WTC11 (cell line): ENCODE data around the gene GSTO2. TPM values are rescaled to one million over a fixed set of nuclear protein-coding genes. Genes with fewer than 3 reads are reported as not detected.

Experiments used
- ATAC-seq: fragments of 200-7000 bp; cut with Tn5 transposase; 2 replicates; pipeline ENCODE4 v1.10.0; 2021; ENCODE audit warnings: mild to moderate bottlenecking, moderate library complexity
- CTCF ChIA-PET: fragments of 300-600 bp; sonication (Branson Sonifier 250); formaldehyde crosslinking; loops from one replicate; lab custom pipeline; 2021; ENCODE audit warnings: antibody characterized with exemption; lab: Charles Lee
- POLR2A ChIA-PET: fragments of 350-600 bp; sonication (Branson Sonifier 250); formaldehyde crosslinking; loops from one replicate; lab custom pipeline; 2021; ENCODE audit warnings: antibody characterized with exemption; lab: Charles Lee
- DNase-seq: peaks from one replicate; pipeline ENCODE4 v3.0.0; 2021; ENCODE audit warnings: low spot score
- H3K27ac Mint-ChIP-seq: 2 replicates; pipeline ENCODE4 v1.8.0; 2021; ENCODE audit warnings: mixed read lengths
- H3K27me3 Mint-ChIP-seq: 2 replicates; pipeline ENCODE4 v1.8.0; 2021; ENCODE audit warnings: low read depth, mild to moderate bottlenecking, moderate library complexity, mixed read lengths
- H3K36me3 Mint-ChIP-seq: 2 replicates; pipeline ENCODE4 v1.8.0; 2021; ENCODE audit warnings: mixed read lengths
- H3K4me1 Mint-ChIP-seq: 2 replicates; pipeline ENCODE4 v1.8.0; 2022; ENCODE audit warnings: mixed read lengths
- H3K4me3 Mint-ChIP-seq: 2 replicates; pipeline ENCODE4 v1.8.0; 2021; ENCODE audit warnings: mild to moderate bottlenecking, moderate library complexity, mixed read lengths
- H3K9me3 Mint-ChIP-seq: 2 replicates; pipeline ENCODE4 v1.8.0; 2021; ENCODE audit warnings: mixed read lengths
- ATF1 ChIP-seq: sonication (generic); formaldehyde crosslinking; IDR thresholded peaks from 2 replicates; pipeline ENCODE4 v1.8.1; 2023; ENCODE audit warnings: mild to moderate bottlenecking, moderate library complexity, missing genetic modification reagents
- CBFB ChIP-seq: sonication (generic); formaldehyde crosslinking; IDR thresholded peaks from 2 replicates; pipeline ENCODE4 v1.8.1; 2022; ENCODE audit warnings: mild to moderate bottlenecking, low read depth, missing genetic modification reagents
- CDX4 ChIP-seq: fragments of 250-450 bp; sonication (Bioruptor Pico); IDR thresholded peaks from 2 replicates; pipeline ENCODE4 v1.9.0; 2021; ENCODE audit warnings: moderate library complexity, mild to moderate bottlenecking, inconsistent platforms, borderline replicate concordance
- CREB1 ChIP-seq: sonication (generic); formaldehyde crosslinking; IDR thresholded peaks from 2 replicates; pipeline ENCODE4 v1.8.0; 2023; ENCODE audit warnings: mild to moderate bottlenecking, missing genetic modification reagents
- FOXP1 ChIP-seq: sonication (generic); formaldehyde crosslinking; IDR thresholded peaks from 2 replicates; pipeline ENCODE4 v1.8.0; 2022; ENCODE audit warnings: missing genetic modification reagents, mild to moderate bottlenecking, moderate library complexity, borderline replicate concordance
- GRHL2 ChIP-seq: fragments of 250-450 bp; sonication (Bioruptor Pico); IDR thresholded peaks from 2 replicates; pipeline ENCODE4 v1.8.0; 2022; ENCODE audit warnings: mild to moderate bottlenecking, moderate library complexity; ENCODE audit not compliant: insufficient replicate concordance, severe bottlenecking
- HMGA2 ChIP-seq: fragments of 250-450 bp; sonication (Bioruptor Pico); IDR thresholded peaks from 2 replicates; pipeline ENCODE4 v1.4.0; 2021; ENCODE audit warnings: mild to moderate bottlenecking, moderate library complexity
- HMGXB4 ChIP-seq: sonication (generic); formaldehyde crosslinking; IDR thresholded peaks from 2 replicates; pipeline ENCODE4 v1.8.1; 2023; ENCODE audit warnings: mild to moderate bottlenecking, moderate library complexity, missing genetic modification reagents
- MAX ChIP-seq: sonication (generic); formaldehyde crosslinking; IDR thresholded peaks from 2 replicates; pipeline ENCODE4 v1.8.0; 2022; ENCODE audit warnings: mild to moderate bottlenecking, missing genetic modification reagents
- NFE2L1 ChIP-seq: sonication (generic); formaldehyde crosslinking; IDR thresholded peaks from 2 replicates; pipeline ENCODE4 v1.8.1; 2023; ENCODE audit warnings: missing genetic modification reagents
- PREB ChIP-seq: sonication (generic); formaldehyde crosslinking; IDR thresholded peaks from 2 replicates; pipeline ENCODE4 v1.8.1; 2022; ENCODE audit warnings: mild to moderate bottlenecking, missing genetic modification reagents, moderate library complexity, borderline replicate concordance
- SMAD3 ChIP-seq: sonication (generic); formaldehyde crosslinking; IDR thresholded peaks from 2 replicates; pipeline ENCODE4 v1.8.0; 2022; ENCODE audit warnings: missing genetic modification reagents, mild to moderate bottlenecking, borderline replicate concordance
- SOX15 ChIP-seq: fragments of 250-450 bp; sonication (Bioruptor Pico); IDR thresholded peaks from 2 replicates; pipeline ENCODE4 v1.9.0; 2021; ENCODE audit warnings: mild to moderate bottlenecking
- SP1 ChIP-seq: sonication (generic); formaldehyde crosslinking; conservative IDR thresholded peaks from 2 replicates; pipeline ENCODE4 v1.8.1; 2022; ENCODE audit warnings: missing genetic modification reagents
- STAT6 ChIP-seq: sonication (generic); formaldehyde crosslinking; conservative IDR thresholded peaks from 2 replicates; pipeline ENCODE4 v1.8.1; 2023; ENCODE audit warnings: mild to moderate bottlenecking, low read depth, missing genetic modification reagents, moderate library complexity
- TCF7 ChIP-seq: sonication (generic); formaldehyde crosslinking; IDR thresholded peaks from 2 replicates; pipeline ENCODE4 v1.8.0; 2022; ENCODE audit warnings: mild to moderate bottlenecking, low read depth, missing genetic modification reagents, moderate library complexity
- ZBTB43 ChIP-seq: sonication (generic); formaldehyde crosslinking; IDR thresholded peaks from 2 replicates; pipeline ENCODE4 v1.8.1; 2023; ENCODE audit warnings: mild to moderate bottlenecking, missing genetic modification reagents
- ZMAT4 ChIP-seq: fragments of 250-450 bp; sonication (Bioruptor Pico); IDR thresholded peaks from 2 replicates; pipeline ENCODE4 v1.9.0; 2021; ENCODE audit warnings: mild to moderate bottlenecking
- ZNF219 ChIP-seq: sonication (generic); formaldehyde crosslinking; IDR thresholded peaks from 2 replicates; pipeline ENCODE4 v1.8.0; 2023; ENCODE audit warnings: missing genetic modification reagents, mild to moderate bottlenecking, borderline replicate concordance
- ZNF263 ChIP-seq: sonication (generic); formaldehyde crosslinking; IDR thresholded peaks from 2 replicates; pipeline ENCODE4 v1.8.1; 2022; ENCODE audit warnings: low read depth, mild to moderate bottlenecking, moderate library complexity, missing genetic modification reagents
- ZNF396 ChIP-seq: fragments of 250-450 bp; sonication (Bioruptor Pico); IDR thresholded peaks from 2 replicates; pipeline ENCODE4 v1.8.0; 2021; ENCODE audit warnings: mild to moderate bottlenecking, moderate library complexity, borderline replicate concordance
- ZSCAN18 ChIP-seq: fragments of 250-450 bp; sonication (Bioruptor Pico); IDR thresholded peaks from 2 replicates; pipeline ENCODE4 v2.1.2; 2022; ENCODE audit warnings: mild to moderate bottlenecking, moderate library complexity
- total RNA-seq: library from RNA; stranded (reverse); gene quantifications from 3 replicates; pipeline ENCODE4 v1.2.3, GENCODE V29; 2021

The GSTO2 gene
- total RNA-seq, 1 experiment from 2014 or later, result 10.7 TPM

- TF ChIP-seq HMGA2 (CRISPR knock-in tag) (no peak), ZBTB43 (CRISPR knock-in tag) (no peak), STAT6 (CRISPR knock-in tag) (no peak), ZMAT4 (CRISPR knock-in tag) (no peak), ATF1 (CRISPR knock-in tag) (no peak), TCF7 (CRISPR knock-in tag) (no peak), ZNF219 (no peak), SOX15 (no peak), CBFB (CRISPR knock-in tag) (no peak), GRHL2 (no peak), ZNF396 (no peak)
Measured at GRCh38 chr10:104268405-104268712, 625 bp upstream of the GSTO2 start (continued).

GRCh38 chr10:104273286-104273685 lies 4.3 kb downstream of the GSTO2 start:
- peaks cover 3% of the 10 kb centered on the region; the same call in 1 of the 2 replicates for H3K36me3 Mint-ChIP-seq
- TF ChIP-seq HMGXB4 (CRISPR knock-in tag), result no peak
- no peak for TF ChIP-seq MAX (CRISPR knock-in tag)
- H3K27me3 Mint-ChIP-seq, result peaks cover 12% of the 10 kb centered on the region
- no peaks in the 10 kb centered on the region for H3K9me3 Mint-ChIP-seq
- H3K4me1 Mint-ChIP-seq, result peaks cover 13% of the 10 kb centered on the region
- no peak overlapping the region for H3K4me3 Mint-ChIP-seq
- no peak for DNase-seq
- POLR2A ChIA-PET, result no interaction called here
- no peak overlapping the region for H3K27ac Mint-ChIP-seq
- CTCF ChIA-PET, result interaction anchor here (1.0 to 8.8 kb wide), 12 partner anchors 10 to 386 kb away, joined by 3 to 126 read pairs (median 18); partner anchors contain the start of genes CFAP58 and GSTO1
- no peak for ATAC-seq

GRCh38 chr10:104273899-104274575 lies 5.1 kb downstream of the GSTO2 start:
- TF ChIP-seq PREB (no peak), CDX4 (CRISPR knock-in tag) (no peak), SMAD3 (CRISPR knock-in tag) (no peak), NFE2L1 (CRISPR knock-in tag) (no peak), TCF7 (CRISPR knock-in tag) (no peak), ZSCAN18 (no peak), MAX (CRISPR knock-in tag) (no peak), SP1 (CRISPR knock-in tag) (no peak), FOXP1 (no peak), ZNF263 (CRISPR knock-in tag) (no peak), CREB1 (no peak)
- H3K36me3 Mint-ChIP-seq, result no peaks in the 10 kb centered on the region; the same call in 1 of the 2 replicates
- ChIA-PET POLR2A (interaction anchor here (1.0 to 1.5 kb wide), 4 partner anchors 20 to 153 kb away, joined by 3 to 6 read pairs (median 4); partner anchors contain the start of genes CFAP43, GSTO1 and ITPRIP), CTCF (interaction anchor here (0.8 to 8.8 kb wide), 48 partner anchors 9 to 387 kb away, joined by 3 to 126 read pairs (median 7); partner anchors contain the start of genes CFAP58, GSTO1, ITPRIP and SFR1)
- H3K27ac Mint-ChIP-seq, result no peak overlapping the region
- H3K27me3 Mint-ChIP-seq, result peaks cover 12% of the 10 kb centered on the region
- H3K9me3 Mint-ChIP-seq, result no peaks in the 10 kb centered on the region
- no peak for DNase-seq
- ATAC-seq, result no peak
- H3K4me3 Mint-ChIP-seq, result peak overlapping the region; percentile 70
- peaks cover 10% of the 10 kb centered on the region for H3K4me1 Mint-ChIP-seq
